Loucy (cell line): ENCODE data around the gene CNKSR3.

Experiments
- H2AFZ ChIP-seq: fragments of 200-600 bp; sonication (generic); 2 replicates; pipeline ENCODE4 v1.6.0; 2016; ENCODE audit warnings: antibody characterized with exemption, mild to moderate bottlenecking, low read length, moderate library complexity
- H3F3A ChIP-seq: fragments of 200-600 bp; 2 replicates; pipeline ENCODE4 v1.6.0; 2016; ENCODE audit warnings: antibody characterized with exemption, low read depth, mild to moderate bottlenecking
- H3K27me3 ChIP-seq: fragments of 200-600 bp; sonication (generic); 2 replicates; pipeline ENCODE4 v1.6.1; 2014; ENCODE audit warnings: low read length, mild to moderate bottlenecking; ENCODE audit not compliant: insufficient read depth, poor library complexity, severe bottlenecking
- H3K36me3 ChIP-seq: fragments of 200-600 bp; sonication (generic); 2 replicates; pipeline ENCODE4 v1.6.1; 2016; ENCODE audit warnings: low read length; ENCODE audit not compliant: insufficient read depth
- H3K4me1 ChIP-seq: fragments of 200-600 bp; sonication (generic); 2 replicates; pipeline ENCODE4 v1.5.1; 2014; ENCODE audit warnings: low read length, mild to moderate bottlenecking; ENCODE audit not compliant: insufficient read depth, poor library complexity, severe bottlenecking
- H3K4me2 ChIP-seq: fragments of 200-600 bp; sonication (generic); 2 replicates; pipeline ENCODE4 v1.6.0; 2014; ENCODE audit warnings: antibody characterized with exemption, low read length, low read depth, mild to moderate bottlenecking; ENCODE audit not compliant: poor library complexity, severe bottlenecking
- H3K4me3 ChIP-seq: fragments of 200-600 bp; sonication (generic); 2 replicates; pipeline ENCODE4 v1.5.1; 2014; ENCODE audit warnings: low read length, mild to moderate bottlenecking, mixed read lengths; ENCODE audit not compliant: poor library complexity, severe bottlenecking
- H3K79me2 ChIP-seq: fragments of 200-600 bp; sonication (generic); 2 replicates; pipeline ENCODE4 v1.6.1; 2014; ENCODE audit warnings: low read length; ENCODE audit not compliant: insufficient read depth
- H3K9ac ChIP-seq: fragments of 200-600 bp; sonication (generic); 2 replicates; pipeline ENCODE4 v1.6.0; 2014; ENCODE audit warnings: mild to moderate bottlenecking, low read depth, low read length, moderate library complexity; ENCODE audit not compliant: poor library complexity, severe bottlenecking
- H3K9me2 ChIP-seq: fragments of 200-600 bp; sonication (generic); replicated peaks from 2 replicates; pipeline ENCODE4 v1.6.1; 2016; ENCODE audit warnings: low read depth, low read length, mixed read lengths
- H3K9me3 ChIP-seq: fragments of 200-600 bp; sonication (generic); 2 replicates; pipeline ENCODE4 v1.6.1; 2014; ENCODE audit warnings: mild to moderate bottlenecking, antibody characterized with exemption, low read length, low read depth; ENCODE audit not compliant: insufficient read depth
- H4K20me1 ChIP-seq: fragments of 200-600 bp; sonication (generic); 2 replicates; pipeline ENCODE4 v1.6.0; 2014; ENCODE audit warnings: antibody characterized with exemption, low read length, mild to moderate bottlenecking; ENCODE audit not compliant: insufficient read depth, poor library complexity, severe bottlenecking
- CTCF ChIP-seq: fragments of 200-600 bp; sonication (generic); conservative IDR thresholded peaks from 2 replicates; pipeline ENCODE4 v1.5.1; 2014; ENCODE audit warnings: mild to moderate bottlenecking, antibody characterized with exemption, low read length
- EZH2phosphoT487 ChIP-seq: fragments of 200-600 bp; IDR thresholded peaks from 2 replicates; pipeline ENCODE4 v1.6.1; 2018; ENCODE audit warnings: antibody characterized with exemption, mild to moderate bottlenecking, moderate library complexity, borderline replicate concordance

The CNKSR3 gene

DNA sequence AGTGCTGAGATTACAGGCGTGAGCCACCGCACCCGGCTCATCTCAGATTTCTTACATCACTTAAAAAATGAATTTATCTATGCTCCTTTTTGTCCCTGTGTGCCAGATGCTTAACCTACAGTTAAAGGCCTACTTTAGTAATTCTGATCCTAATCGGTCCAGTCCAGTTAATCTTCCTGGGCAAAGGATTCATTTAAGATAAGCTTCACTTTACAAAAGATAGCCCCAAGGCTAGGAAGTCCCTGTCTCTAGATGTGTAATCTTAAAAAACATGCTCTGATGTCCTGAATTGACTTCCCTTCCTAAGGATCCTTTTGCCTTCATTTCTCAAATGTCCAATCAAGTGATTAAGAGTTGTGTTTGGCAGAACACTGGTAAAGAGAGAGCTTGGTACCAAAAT lies 85.5 kb downstream of the CNKSR3 start:
- Histone ChIP-seq H3K4me3 (no peak overlapping the region), H2AFZ (no peak overlapping the region), H3F3A (no peaks in the 10 kb centered on the region), H3K4me2 (no peak overlapping the region), H4K20me1 (no peaks in the 10 kb centered on the region), H3K27me3 (no peaks in the 10 kb centered on the region), H3K9ac (no peak overlapping the region), H3K36me3 (no peaks in the 10 kb centered on the region), H3K9me2 (no peaks in the 10 kb centered on the region), H3K4me1 (no peaks in the 10 kb centered on the region), H3K9me3 (no peaks in the 10 kb centered on the region), H3K79me2 (no peaks in the 10 kb centered on the region)
- TF ChIP-seq CTCF = no peak
- no peak for TF ChIP-seq EZH2phosphoT487

DNA sequence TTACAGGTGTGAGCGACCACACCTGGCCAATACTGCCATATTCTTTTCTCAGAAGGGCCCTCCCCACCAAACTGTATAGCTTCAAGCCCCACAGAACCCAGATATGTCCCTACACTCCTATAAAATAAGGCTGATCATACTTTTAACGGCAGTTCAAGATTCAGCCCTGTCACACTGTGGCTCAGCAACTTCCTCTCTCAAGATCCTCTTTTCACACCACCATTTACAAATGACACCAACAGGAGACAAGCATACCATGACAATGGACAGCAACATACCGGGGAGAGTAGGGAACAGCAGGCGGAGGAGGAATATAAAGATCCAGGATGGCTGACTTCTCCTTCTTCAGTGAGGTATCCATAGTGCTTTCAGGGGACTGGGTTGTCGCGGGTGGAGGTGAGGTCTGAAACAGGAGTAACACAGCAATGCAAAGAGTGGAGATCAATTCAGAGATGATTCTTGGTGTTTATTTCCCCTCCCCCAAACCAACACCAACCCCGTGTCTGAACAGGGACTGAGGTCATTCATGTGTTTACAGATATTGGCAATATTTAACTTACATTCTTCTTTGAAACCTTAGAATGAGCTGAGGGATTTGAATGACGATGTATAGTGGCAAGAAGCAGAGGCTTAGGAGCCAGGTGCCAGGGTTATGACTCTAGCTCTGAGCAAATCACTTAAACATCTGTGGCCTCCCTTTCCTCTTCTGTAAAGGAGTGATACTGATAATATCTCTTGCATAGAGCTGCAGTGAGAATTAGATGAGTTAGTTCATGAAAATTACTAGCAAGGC lies 96.3 kb downstream of the CNKSR3 start:
- Histone ChIP-seq H3K4me2 (peak overlapping the region; percentile 56), H3K9me2 (no peaks in the 10 kb centered on the region), H4K20me1 (no peaks in the 10 kb centered on the region), H3K9me3 (no peaks in the 10 kb centered on the region), H2AFZ (peak overlapping the region; percentile 19; the same call in 1 of the 2 replicates), H3K4me1 (peaks cover 16% of the 10 kb centered on the region), H3K4me3 (peak overlapping the region; percentile 28), H3K36me3 (no peaks in the 10 kb centered on the region), H3K9ac (no peak overlapping the region), H3F3A (no peaks in the 10 kb centered on the region), H3K27me3 (no peaks in the 10 kb centered on the region), H3K79me2 (no peaks in the 10 kb centered on the region)
- TF ChIP-seq CTCF (no peak), EZH2phosphoT487 (no peak)

GRCh38 chr6:154412106-154412820 lies 98.2 kb downstream of the CNKSR3 start:
- Histone ChIP-seq H3K9ac (no peak overlapping the region), H4K20me1 (no peaks in the 10 kb centered on the region), H3K79me2 (no peaks in the 10 kb centered on the region), H2AFZ (no peak overlapping the region), H3K4me1 (peaks cover 16% of the 10 kb centered on the region), H3K4me3 (no peak overlapping the region), H3F3A (no peaks in the 10 kb centered on the region), H3K4me2 (no peak overlapping the region), H3K27me3 (no peaks in the 10 kb centered on the region), H3K9me2 (no peaks in the 10 kb centered on the region), H3K9me3 (no peaks in the 10 kb centered on the region), H3K36me3 (no peaks in the 10 kb centered on the region)
- no peak for TF ChIP-seq EZH2phosphoT487
- no peak for TF ChIP-seq CTCF
